AG09319 (cell line): ENCODE results near the gene HOXB6.
A peak's percentile ranks its signal among the peaks of the same experiment; 100 is the strongest.

Experiments
- DNase-seq: peaks from one replicate; pipeline ENCODE4 v3.0.0-alpha.2; 2010; ENCODE audit warnings: low read depth; ENCODE audit errors: extremely low read depth
- CTCF ChIP-seq: IDR thresholded peaks from 2 replicates; pipeline ENCODE4 v1.5.1; 2011; ENCODE audit warnings: low read depth, mild to moderate bottlenecking, inconsistent platforms, low read length, moderate library complexity

The HOXB6 gene

GRCh38 chr17:48612854-48613691, 8.3 kb upstream of the HOXB6 start:
- TF ChIP-seq CTCF: peak; percentile 6

GRCh38 chr17:48612456-48612853, 7.7 kb upstream of the HOXB6 start:
- TF ChIP-seq CTCF: no peak
- DNase-seq: no peak

More at GRCh38 chr17:48612854-48613691, 8.3 kb upstream of the HOXB6 start:
- DNase-seq: no peak

- no peak for DNase-seq
- TF ChIP-seq CTCF: no peak
Observed at GRCh38 chr17:48611681-48612455, 7.1 kb upstream of the HOXB6 start.

- DNase-seq: no peak
- TF ChIP-seq CTCF: no peak
Observed at GRCh38 chr17:48611213-48611612, 6.4 kb upstream of the HOXB6 start.

GRCh38 chr17:48610282-48611211, 5.8 kb upstream of the HOXB6 start, which contains the start of gene HOXB7:
TSS of gene HOXB7 (minus strand) at chr17:48611017. CDS start at chr17:48610918, 99 bp downstream.
- DNase-seq: no peak
- TF ChIP-seq CTCF: no peak

GRCh38 chr17:48609759-48610281, 5.0 kb upstream of the HOXB6 start:
- DNase-seq: no peak
- TF ChIP-seq CTCF: no peak
